HCT116 (cell line): ENCODE results near the gene TSPAN31. TPM values are rescaled to one million over a fixed set of nuclear protein-coding genes. Genes with fewer than 3 reads are reported as not detected.

ENCODE experiments used
- ATAC-seq: fragments of 200-7000 bp; cut with Tn5 transposase; 2 replicates; pipeline ENCODE4 v1.9.1; 2020; ENCODE audit warnings: mild to moderate bottlenecking, moderate library complexity
- BruUV-seq: library from RNA; stranded (reverse); fragments of 400-500 nt; replicated peaks from 2 replicates; lab custom pipeline; 2021; lab: Mats Ljungman, UMichigan
- CTCF ChIA-PET: fragments of 300-600 bp; sonication (Branson Sonifier 250); formaldehyde crosslinking; loops from one replicate; lab custom pipeline; 2021; ENCODE audit warnings: antibody characterized with exemption; lab: Charles Lee
- POLR2A ChIA-PET: fragments of 300-600, 350-600 bp; sonication (Branson Sonifier 250); formaldehyde crosslinking; loops from one replicate; lab custom pipeline; 2021; ENCODE audit warnings: antibody characterized with exemption; lab: Charles Lee
- RAD21 ChIA-PET, 2 experiments: fragments of 300-600 bp; sonication (Branson Sonifier 250); formaldehyde crosslinking; loops; one replicate each; lab custom pipeline; 2023; ENCODE audit warnings: low total read pairs in 2 of 2; ENCODE audit not compliant: uncharacterized antibody in 2 of 2, unreplicated experiment in 2 of 2, low non-redundant PET in 1 of 2; lab: Charles Lee
- DNase-seq: peaks from one replicate; pipeline ENCODE4 v3.0.0-alpha.2; 2010; ENCODE audit warnings: low read depth, low spot score
- H2AFZ ChIP-seq: fragments of 200-600 bp; shearing (Covaris generic), sonication (generic); 2 replicates; pipeline ENCODE4 v1.6.1; 2017; ENCODE audit warnings: low read depth, mixed run types, mixed read lengths, antibody characterized with exemption, low read length; ENCODE audit not compliant: poor library complexity, severe bottlenecking
- H3K27ac ChIP-seq: 2 replicates; pipeline ENCODE4 v1.5.1; 2012; ENCODE audit warnings: low read depth, low read length
- H3K27me3 ChIP-seq: fragments of 200-600 bp; sonication (generic); 2 replicates; pipeline ENCODE4 v1.6.1; 2016; ENCODE audit warnings: mixed run types, low read length, mixed read lengths; ENCODE audit not compliant: insufficient read depth
- H3K36me3 ChIP-seq, 2 experiments: fragments of 200-500 bp in 1 of 2; fragments of 200-600 bp in 1 of 2; sonication (Bioruptor generic) in 1 of 2; sonication (generic) in 1 of 2; 2 replicates each; pipeline versions ENCODE4 v1.5.1 to v1.6.1; 2014 to 2016; ENCODE audit warnings: low read length in 2 of 2, inconsistent platforms in 1 of 2, mixed read lengths in 1 of 2, mixed run types in 1 of 2; ENCODE audit not compliant: insufficient read depth in 2 of 2, control insufficient read depth in 1 of 2
- H3K4me1 ChIP-seq, 2 experiments: fragments of 200-600 bp in 1 of 2; sonication (generic) in 1 of 2; 2 replicates each; pipeline versions ENCODE4 v1.5.1 to v1.6.1; 2012 to 2017; ENCODE audit warnings: low read length in 2 of 2, inconsistent platforms in 1 of 2, mild to moderate bottlenecking in 1 of 2, mixed read lengths in 1 of 2, mixed run types in 1 of 2, moderate library complexity in 1 of 2; ENCODE audit not compliant: insufficient read depth in 2 of 2, control insufficient read depth in 1 of 2
- H3K4me2 ChIP-seq: fragments of 200-600 bp; sonication (generic); 2 replicates; pipeline ENCODE4 v1.6.1; 2017; ENCODE audit warnings: mixed run types, low read length, mixed read lengths
- H3K4me3 ChIP-seq, 2 experiments: fragments of 200-600 bp in 1 of 2; sonication (generic) in 1 of 2; replicated peaks in 1 of 2; 2 replicates each; pipeline ENCODE4 v1.5.1; 2011 to 2016; ENCODE audit warnings: low read length in 2 of 2, control low read depth in 1 of 2, low read depth in 1 of 2, mild to moderate bottlenecking in 1 of 2, mixed read lengths in 1 of 2, mixed run types in 1 of 2
- H3K79me2 ChIP-seq: fragments of 200-600 bp; sonication (generic); 2 replicates; pipeline ENCODE4 v1.6.1; 2017; ENCODE audit warnings: mild to moderate bottlenecking, mixed run types, low read length, moderate library complexity, mixed read lengths; ENCODE audit not compliant: insufficient read depth
- H3K9ac ChIP-seq: fragments of 200-600 bp; sonication (generic); 2 replicates; pipeline ENCODE4 v1.6.1; 2016; ENCODE audit warnings: low read length, mixed read lengths
- H3K9me2 ChIP-seq: fragments of 200-600 bp; sonication (generic), shearing (Covaris generic); 2 replicates; pipeline ENCODE4 v1.6.1; 2017; ENCODE audit warnings: mixed run types, mild to moderate bottlenecking, moderate library complexity; ENCODE audit not compliant: insufficient read depth
- H3K9me3 ChIP-seq, 2 experiments: fragments of 200-500 bp in 1 of 2; fragments of 200-600 bp in 1 of 2; sonication (Bioruptor generic) in 1 of 2; sonication (generic) in 1 of 2; 2 replicates each; pipeline ENCODE4 v1.6.1; 2014 to 2017; ENCODE audit warnings: low read length in 2 of 2, mixed read lengths in 2 of 2, inconsistent platforms in 1 of 2, low read depth in 1 of 2, mild to moderate bottlenecking in 1 of 2, mixed run types in 1 of 2, moderate library complexity in 1 of 2; ENCODE audit not compliant: control insufficient read depth in 1 of 2, insufficient read depth in 1 of 2
- H4K20me1 ChIP-seq: fragments of 200-600 bp; sonication (generic), shearing (Covaris generic); 2 replicates; pipeline ENCODE4 v1.6.1; 2017; ENCODE audit warnings: mixed run types, mild to moderate bottlenecking, moderate library complexity; ENCODE audit not compliant: insufficient read depth
- ATF3 ChIP-seq: IDR thresholded peaks from 2 replicates; pipeline ENCODE4 v1.6.1; 2012
- CBX3 ChIP-seq: IDR thresholded peaks from 2 replicates; pipeline ENCODE4 v1.6.1; 2012; ENCODE audit warnings: low read depth
- CEBPB ChIP-seq: IDR thresholded peaks from 2 replicates; pipeline ENCODE4 v1.6.1; 2012; ENCODE audit warnings: low read depth
- EGR1 ChIP-seq: IDR thresholded peaks from 2 replicates; pipeline ENCODE4 v1.6.1; 2012; ENCODE audit warnings: low read depth
- ELF1 ChIP-seq: IDR thresholded peaks from 2 replicates; pipeline ENCODE4 v1.6.1; 2012; ENCODE audit warnings: low read depth, borderline replicate concordance
- EZH2 ChIP-seq: fragments of 200-600 bp; sonication (generic); IDR thresholded peaks from 2 replicates; pipeline ENCODE4 v1.6.1; 2017; ENCODE audit warnings: antibody characterized with exemption, mixed run types
- FOSL1 ChIP-seq: IDR thresholded peaks from 2 replicates; pipeline ENCODE4 v1.6.1; 2012; ENCODE audit warnings: low read depth
- JUND ChIP-seq: IDR thresholded peaks from 2 replicates; pipeline ENCODE4 v1.6.1; 2012
- MAX ChIP-seq: IDR thresholded peaks from 2 replicates; pipeline ENCODE4 v1.6.1; 2012
- POLR2A ChIP-seq: IDR thresholded peaks from 2 replicates; pipeline ENCODE4 v1.7.0; 2011; ENCODE audit warnings: borderline replicate concordance; ENCODE audit not compliant: insufficient read depth, insufficient read length; ENCODE audit errors: extremely low read depth
- POLR2AphosphoS5 ChIP-seq: IDR thresholded peaks from 2 replicates; pipeline ENCODE4 v1.6.1; 2011; ENCODE audit warnings: mild to moderate bottlenecking, low read depth, low read length, moderate library complexity
- RAD21 ChIP-seq: IDR thresholded peaks from 2 replicates; pipeline ENCODE4 v1.6.1; 2012; ENCODE audit warnings: low read depth, mild to moderate bottlenecking
- REST ChIP-seq: IDR thresholded peaks from 2 replicates; pipeline ENCODE4 v1.6.1; 2012; ENCODE audit warnings: low read depth
- SIN3A ChIP-seq: IDR thresholded peaks from 2 replicates; pipeline ENCODE4 v1.6.1; 2012; ENCODE audit warnings: low read depth
- SP1 ChIP-seq: IDR thresholded peaks from 2 replicates; pipeline ENCODE4 v1.6.1; 2012; ENCODE audit warnings: low read depth
- TCF7L2 ChIP-seq: IDR thresholded peaks from 2 replicates; pipeline ENCODE4 v1.7.0; 2011; ENCODE audit warnings: borderline replicate concordance, inconsistent platforms; ENCODE audit not compliant: insufficient read depth, insufficient read length; ENCODE audit errors: extremely low read depth
- YY1 ChIP-seq: IDR thresholded peaks from 2 replicates; pipeline ENCODE4 v1.6.1; 2011; ENCODE audit warnings: low read length, low read depth, moderate library complexity, mild to moderate bottlenecking; ENCODE audit not compliant: insufficient replicate concordance; ENCODE audit errors: extremely low read depth
- ZBTB33 ChIP-seq: IDR thresholded peaks from 2 replicates; pipeline ENCODE4 v1.6.1; 2011; ENCODE audit warnings: mild to moderate bottlenecking, low read length, moderate library complexity; ENCODE audit not compliant: insufficient replicate concordance; ENCODE audit errors: extremely low read depth
- ZFX ChIP-seq: fragments of 450-650 bp; IDR thresholded peaks from 2 replicates; pipeline ENCODE4 v1.6.1; 2017
- ZNF274 ChIP-seq: fragments of 200-500 bp; sonication (Bioruptor generic); IDR thresholded peaks from 2 replicates; pipeline ENCODE4 v1.6.1; 2014; ENCODE audit warnings: mild to moderate bottlenecking, low read depth, low read length, inconsistent platforms
- intact Hi-C: fragments of 100-400 bp; cut with micrococcal nuclease; formaldehyde crosslinking; loops from 2 replicates; pipeline ENCODE4 v1.10.0; 2022
- total RNA-seq: library from RNA; stranded (reverse); gene quantifications from one replicate; pipeline ENCODE4 v1.2.1, GENCODE V29; 2021; ENCODE audit not compliant: unreplicated experiment

The TSPAN31 gene
- total RNA-seq, 1 experiment from 2014 or later = 14.9 TPM

GRCh38 chr12:57781244-57781643, 36.4 kb downstream of the TSPAN31 start:
- H3K27me3 ChIP-seq = no peaks in the 10 kb centered on the region
- H3K9me2 ChIP-seq = no peaks in the 10 kb centered on the region
- no peaks in the 10 kb centered on the region for H4K20me1 ChIP-seq
- H3K4me2 ChIP-seq = no peak overlapping the region
- ATAC-seq = no peak
- intact Hi-C loops = no loop called here
- TF ChIP-seq MAX (no peak), ZFX (no peak), CBX3 (no peak), EZH2 (no peak), ATF3 (no peak), REST (no peak), RAD21 (no peak), ZNF274 (no peak), SIN3A (no peak), YY1 (no peak), POLR2AphosphoS5 (no peak), EGR1 (no peak), ZBTB33 (no peak), SP1 (no peak), ELF1 (no peak), TCF7L2 (no peak), JUND (no peak), FOSL1 (no peak), CEBPB (no peak), POLR2A (no peak)
- TF ChIP-seq, all 23 proteins: peak for 0
- CTCF ChIA-PET = interaction anchor here (1.2 kb wide), 1 partner anchor 9 kb away, joined by 6 read pairs; the partner anchor contains the start of genes EEF1AKMT3 and METTL1
- Histone ChIP-seq H3K9ac (no peak overlapping the region), H3K27ac (no peak overlapping the region), H3K36me3 (peaks cover 3 to 9% of the 10 kb centered on the region in 2 experiments; a peak in 3 of 4 replicates), H3K9me3 (no peaks in the 10 kb centered on the region), H3K79me2 (peaks cover 35% of the 10 kb centered on the region), H2AFZ (no peak overlapping the region), H3K4me1 (peaks cover 6 to 10% of the 10 kb centered on the region in 2 experiments), H3K4me3 (no peak overlapping the region)
- POLR2A ChIA-PET = interaction anchor here (1.7 kb wide), 1 partner anchor 14 kb away, joined by 5 read pairs; the partner anchor contains the start of gene CYP27B1
- RAD21 ChIA-PET = interaction anchor here in 1 of 2 experiments (0.7 kb wide), 1 partner anchor 11 kb away, joined by 3 read pairs; no protein-coding TSS in a partner anchor
- no peak for DNase-seq
- no TSS peak for BruUV-seq
